Activated T-cell treated with anti-CD3 and anti-CD28 coated beads for 4 hours (primary cell): ENCODE results near the gene NUP107.

ENCODE experiments used
- DNase-seq: peaks from one replicate; pipeline ENCODE4 v3.0.0-alpha.2; 2020

NUP107 gene

DNA sequence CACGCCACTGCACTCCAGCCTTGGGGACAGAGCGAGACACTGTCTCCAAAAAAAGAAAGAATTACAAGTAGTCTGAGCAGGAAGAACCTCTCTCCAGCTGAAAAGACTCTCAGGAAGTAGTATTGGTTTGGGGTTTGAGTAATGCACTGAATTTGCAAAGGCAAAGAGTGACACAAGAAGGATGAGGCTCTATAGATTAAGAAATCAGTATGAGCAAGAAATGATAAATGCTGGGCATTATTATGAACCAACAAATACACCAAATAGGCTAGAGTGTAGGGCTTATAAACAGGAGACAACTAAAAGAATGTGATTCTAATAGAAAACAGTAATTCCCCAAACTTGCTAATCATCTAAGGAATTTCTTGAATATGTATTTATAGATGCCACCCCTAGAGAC lies 56.6 kb downstream of the NUP107 start:
- no peak for DNase-seq

DNA sequence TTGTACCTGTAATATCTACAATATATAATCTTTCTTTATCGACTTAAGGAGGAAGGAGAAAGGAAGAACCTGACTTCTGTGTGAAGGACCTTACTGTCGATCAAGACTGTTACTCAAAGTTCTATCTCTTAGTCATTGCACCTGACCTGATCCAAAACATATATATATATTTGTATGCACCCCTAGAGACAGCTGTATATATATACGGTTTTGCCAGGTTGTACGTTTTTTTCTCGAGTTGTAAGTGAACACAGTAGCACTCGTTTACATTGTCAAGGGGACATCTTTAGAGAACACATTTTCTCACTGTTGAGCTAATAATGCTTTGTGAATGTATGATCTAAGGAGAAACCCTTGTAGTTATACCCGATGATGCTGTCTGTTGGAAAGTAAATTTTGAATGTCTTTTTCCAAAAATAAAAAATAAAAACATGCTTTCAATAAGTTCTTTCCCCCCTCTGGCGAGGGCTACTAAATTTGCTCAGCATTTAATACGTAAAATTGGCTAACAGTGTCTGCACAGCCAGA lies 58.7 kb downstream of the NUP107 start:
- DNase-seq, result no peak

DNA sequence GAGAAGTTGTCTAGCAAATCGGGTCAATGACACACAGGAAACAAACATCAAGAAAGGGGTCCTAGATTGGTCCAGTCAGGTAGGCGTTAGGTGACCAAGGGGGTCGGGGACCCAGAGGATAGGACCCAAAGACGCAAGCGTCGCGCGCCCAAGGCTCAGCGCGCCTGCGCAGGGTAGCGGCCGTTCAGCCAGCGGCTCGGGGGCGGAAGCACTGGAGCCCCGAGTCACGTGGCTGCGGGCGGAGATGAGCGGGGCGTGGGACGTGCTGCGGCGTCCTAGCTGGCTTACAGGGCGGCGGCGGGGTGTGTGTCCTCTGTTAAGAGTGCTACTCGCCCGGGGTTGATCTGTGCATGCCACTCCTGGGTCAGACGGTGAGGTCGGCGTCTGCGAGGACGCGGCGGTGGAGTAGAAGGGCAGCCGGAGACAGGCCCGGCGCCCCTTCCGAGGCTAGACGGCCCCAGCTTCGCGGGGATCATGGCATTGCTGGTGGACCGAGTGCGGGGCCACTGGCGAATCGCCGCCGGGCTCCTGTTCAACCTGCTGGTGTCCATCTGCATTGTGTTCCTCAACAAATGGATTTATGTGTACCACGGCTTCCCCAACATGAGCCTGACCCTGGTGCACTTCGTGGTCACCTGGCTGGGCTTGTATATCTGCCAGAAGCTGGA lies 59.3 kb downstream of the NUP107 start, which contains the start of gene SLC35E3:
Gene SLC35E3, plus strand, starts transcription at position 273 of the 668 bp plus-strand sequence. Its CDS starts 202 bp downstream, at position 475.
- DNase-seq, result peak; percentile 82

DNA sequence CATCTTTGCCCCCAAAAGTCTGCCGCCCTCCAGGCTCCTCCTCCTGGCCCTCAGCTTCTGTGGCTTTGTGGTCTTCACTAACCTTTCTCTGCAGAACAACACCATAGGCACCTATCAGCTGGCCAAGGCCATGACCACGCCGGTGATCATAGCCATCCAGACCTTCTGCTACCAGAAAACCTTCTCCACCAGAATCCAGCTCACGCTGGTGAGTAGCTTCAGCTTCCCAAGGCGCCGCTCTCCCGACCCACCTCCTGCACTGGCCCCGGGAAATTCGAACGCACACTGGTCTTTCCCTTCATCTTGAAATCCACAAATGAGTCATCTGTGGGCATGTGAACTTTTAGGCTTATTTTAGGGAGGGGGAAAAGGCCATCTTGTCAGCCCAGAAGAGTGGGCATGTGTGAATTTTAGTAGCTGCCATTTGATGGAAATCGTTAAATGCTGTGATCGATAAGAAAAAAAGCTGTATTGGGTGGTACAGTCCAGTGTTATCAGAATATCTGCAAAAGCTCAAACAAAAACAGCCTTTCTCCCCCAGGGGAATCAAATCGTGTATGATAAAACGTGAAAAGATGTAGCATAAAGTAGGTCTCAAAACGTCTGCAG lies 59.9 kb downstream of the NUP107 start:
- peak; percentile 2 for DNase-seq

DNA sequence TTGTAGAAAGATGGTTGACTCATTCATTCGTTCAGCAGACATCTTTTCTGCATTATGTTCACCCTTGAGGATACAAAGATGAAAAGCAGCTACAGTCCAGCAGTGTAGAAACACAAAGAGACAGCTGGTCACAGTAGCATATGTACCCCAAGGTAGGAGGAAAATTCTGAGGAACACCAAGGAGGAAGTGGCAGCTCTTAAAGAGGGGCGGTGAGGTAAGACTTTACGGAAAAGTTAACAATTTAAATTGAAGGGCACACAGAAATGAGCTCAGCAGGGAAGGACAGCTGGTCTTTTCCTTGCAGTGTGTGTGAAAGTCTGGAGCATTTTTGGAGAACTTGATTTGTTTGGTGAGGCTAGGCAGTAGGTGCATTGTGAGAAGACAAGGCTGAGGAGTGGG lies 62.7 kb downstream of the NUP107 start:
- DNase-seq, result no peak

DNA sequence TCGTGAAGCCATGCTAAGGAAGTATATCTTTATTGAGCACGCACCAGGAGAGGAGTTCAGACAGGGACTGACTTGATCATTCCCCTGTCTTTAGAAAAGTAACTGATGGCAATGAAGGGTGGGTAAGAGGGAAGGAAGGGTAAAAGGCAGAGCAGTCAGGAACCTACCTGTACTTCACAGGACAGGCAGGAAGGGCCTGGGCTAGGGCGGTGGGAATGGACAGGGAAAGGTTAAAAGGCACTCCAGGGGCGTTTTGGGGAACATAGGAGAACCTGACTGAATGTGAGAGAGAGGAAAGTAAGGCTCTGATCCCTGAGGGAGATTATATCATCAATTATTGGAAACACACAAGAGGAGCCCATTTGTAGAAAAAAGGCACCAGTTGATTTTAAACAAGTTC lies 63.1 kb downstream of the NUP107 start:
- DNase-seq, result no peak

DNA sequence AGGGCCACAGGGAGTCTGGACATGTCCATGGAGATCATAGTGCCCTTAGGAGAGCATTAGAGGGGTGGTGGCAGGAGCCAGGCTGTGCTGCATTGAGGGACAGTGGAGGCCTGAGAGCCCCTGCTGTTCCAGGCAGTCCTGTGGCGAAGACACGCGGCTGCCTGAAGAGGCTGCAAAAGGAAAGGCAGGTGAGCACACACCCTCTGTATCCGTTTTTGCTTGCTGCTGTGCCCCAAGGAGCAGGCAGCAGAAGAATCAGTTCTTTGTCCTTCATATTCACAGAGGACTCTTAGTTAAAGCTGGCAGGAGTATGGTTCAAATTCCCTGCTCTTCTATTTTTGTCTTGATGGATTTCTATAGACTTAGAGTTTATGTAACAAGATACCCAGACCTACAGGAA lies 63.7 kb downstream of the NUP107 start:
- no peak for DNase-seq

DNA sequence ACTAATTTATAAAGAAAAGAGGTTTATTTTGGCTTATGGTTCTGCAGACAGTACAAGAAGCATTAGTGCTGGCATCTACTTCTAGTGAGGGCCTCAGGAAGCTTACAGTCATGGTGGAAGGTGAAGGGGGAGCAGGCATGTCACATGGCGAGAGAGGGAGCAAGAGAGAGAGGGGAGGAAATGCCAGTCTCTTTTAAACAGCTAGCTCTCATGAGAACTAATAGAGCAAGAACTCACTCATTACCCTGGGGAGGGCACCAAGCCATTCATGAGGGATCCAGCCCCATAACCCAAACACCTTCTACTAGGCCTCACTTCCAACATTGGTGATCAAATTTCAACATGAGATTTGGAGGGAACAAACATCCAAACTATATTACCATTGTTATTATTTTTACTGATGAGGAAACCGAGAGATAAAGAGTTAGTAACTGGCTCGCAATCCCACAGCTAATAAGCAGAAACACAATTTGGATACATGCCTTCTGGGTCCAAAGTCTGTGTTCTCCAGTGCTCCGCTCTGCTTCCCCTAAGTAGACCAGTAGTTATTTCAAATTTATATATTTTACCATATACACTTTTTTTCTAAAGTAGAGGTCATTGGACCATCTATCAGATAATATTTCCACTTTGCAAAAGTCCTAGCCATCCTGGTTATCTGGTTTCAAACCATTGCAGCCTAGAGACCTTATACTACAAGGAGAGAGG lies 68.9 kb downstream of the NUP107 start:
- DNase-seq, result no peak

DNA sequence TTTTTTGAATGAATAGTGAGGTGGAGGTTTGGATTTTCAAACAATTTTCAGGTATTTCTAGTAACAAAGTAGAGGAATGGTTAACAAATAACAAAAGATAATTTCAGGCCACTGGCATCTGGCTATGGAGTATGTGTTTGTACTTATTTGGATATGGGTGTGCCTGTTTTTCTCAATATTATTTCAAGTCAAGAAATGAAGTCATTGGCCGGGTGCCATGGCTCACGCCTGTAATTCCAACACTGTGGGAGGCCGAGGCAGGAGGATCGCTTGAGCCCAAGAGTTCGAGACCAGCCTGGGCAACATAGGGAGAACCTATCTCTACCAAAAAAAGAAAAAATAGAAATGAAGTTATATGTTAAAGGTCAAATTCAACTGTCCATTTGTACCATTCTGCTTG lies 73.1 kb downstream of the NUP107 start:
- DNase-seq, result no peak

DNA sequence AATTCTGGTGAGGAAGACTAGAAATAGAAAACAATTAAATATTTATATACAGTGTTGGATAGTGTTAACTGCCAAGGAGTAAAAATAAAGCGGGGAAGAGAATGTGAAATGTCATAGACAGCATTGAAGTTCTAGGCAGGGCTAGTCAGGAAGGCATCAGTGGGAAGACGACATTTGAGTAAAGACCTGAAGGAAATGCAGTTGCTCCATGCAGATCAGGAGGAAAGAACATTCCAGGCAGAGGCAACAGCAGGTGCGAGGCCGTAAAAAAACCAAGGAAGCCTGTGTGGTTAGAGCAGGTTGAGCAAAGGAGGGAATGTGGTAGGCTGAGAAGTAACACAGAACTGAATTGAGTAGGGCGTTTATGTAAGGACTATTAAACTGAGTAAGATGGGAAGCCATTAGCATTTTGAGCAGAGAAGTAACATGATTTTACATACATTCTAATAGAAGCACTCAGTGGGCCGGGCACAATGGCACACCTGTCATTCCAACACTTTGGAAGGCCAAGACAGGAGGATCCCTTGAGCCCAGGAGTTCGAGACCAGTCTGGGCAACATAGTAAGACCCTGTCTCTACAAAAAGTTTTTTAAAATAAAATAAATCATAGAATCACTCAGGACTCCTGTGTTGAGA lies 74.1 kb downstream of the NUP107 start:
- DNase-seq, result no peak

DNA sequence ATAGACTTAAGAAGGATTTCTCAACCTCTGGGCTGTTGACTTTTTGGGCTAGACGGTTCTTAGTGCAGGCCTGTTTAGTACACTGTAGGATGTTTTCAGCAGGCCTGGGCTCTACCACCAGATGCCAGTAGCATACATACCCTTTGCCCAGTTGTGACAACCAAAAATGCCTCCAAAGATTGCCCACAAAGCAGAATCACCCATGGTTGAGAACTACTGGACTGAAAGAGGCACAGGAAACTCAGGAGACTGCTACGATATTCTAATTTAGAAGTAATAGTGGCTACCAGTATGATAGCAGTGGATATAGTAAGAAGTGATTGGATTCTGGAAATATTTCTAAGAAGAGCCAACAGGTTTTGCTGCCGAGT lies 74.6 kb downstream of the NUP107 start:
- no peak for DNase-seq

DNA sequence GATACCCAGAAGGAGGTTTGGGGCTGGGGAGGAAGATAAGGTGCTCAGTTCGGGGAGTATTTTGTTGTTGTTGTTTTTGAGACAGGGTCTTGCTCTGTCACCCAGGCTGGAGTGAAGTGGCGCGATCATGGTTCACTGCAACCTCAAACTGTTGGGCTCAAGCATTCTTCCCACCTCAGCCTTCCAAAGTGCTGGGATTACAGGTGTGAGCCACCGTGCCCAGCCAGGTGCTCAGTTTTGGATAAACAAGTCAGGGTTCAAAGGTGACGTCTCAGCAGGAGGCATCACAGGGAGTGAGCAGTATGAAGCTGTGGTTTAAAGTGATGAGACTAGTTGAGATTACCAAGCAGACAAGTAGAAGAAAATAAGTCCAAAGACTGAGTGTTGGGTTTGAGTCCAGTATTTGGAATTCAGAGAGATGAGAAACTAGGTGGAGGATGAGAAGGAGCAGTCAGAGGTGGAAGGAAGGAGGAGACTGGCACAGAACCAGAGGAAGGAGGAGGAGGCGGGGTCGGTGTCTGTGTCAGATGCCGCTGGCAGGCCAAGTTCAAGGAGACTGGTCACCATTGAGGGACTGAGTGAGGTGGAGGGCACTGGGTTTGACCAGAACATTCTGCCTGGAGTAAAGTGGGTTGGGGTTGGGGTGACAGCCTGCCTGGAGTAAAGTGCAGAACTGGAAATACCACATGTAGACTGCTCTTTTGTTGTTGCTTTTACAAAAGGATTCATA lies 75.3 kb downstream of the NUP107 start:
- DNase-seq, result no peak

DNA sequence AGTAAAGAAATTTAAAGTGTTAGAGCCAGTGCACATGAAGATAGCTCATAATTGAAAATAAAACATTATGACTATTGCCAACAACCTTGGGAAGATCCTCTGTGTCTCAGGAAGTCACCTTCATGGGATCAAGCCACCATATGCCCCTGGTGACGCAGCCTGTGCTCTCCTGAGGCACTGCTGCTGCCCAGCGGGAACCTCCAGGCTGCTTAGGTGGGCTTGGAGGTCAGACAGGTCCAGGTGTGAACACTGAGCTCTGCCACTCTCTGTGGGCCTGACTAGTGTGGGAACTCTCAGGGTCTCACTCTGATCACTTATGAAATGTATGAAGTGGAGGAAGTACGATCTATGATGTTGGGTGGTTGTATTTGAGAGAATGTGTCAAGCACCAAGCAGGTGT lies 75.9 kb downstream of the NUP107 start:
- DNase-seq, result no peak

GRCh38 chr12:68765696-68766095 lies 78.9 kb downstream of the NUP107 start:
- DNase-seq, result no peak

DNA sequence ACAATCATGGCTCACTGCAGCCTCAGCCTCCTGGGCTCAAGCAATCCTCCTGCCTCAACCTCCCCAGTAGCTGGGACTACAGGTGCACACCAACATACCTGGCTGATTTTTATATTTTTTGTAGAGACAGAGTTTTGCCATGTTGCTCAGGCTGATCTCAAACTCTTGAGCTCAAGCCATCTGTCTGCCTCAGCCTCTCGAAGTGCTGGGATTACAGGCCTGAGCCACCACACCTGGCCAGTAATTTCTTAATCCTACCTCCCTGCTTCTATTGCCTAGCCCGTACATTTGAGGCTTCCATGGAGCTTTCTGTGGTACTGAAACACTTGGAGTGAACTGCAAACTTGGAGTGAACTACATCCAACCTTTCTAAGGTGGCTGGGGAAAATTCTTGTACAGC lies 79.9 kb downstream of the NUP107 start:
- no peak for DNase-seq

DNA sequence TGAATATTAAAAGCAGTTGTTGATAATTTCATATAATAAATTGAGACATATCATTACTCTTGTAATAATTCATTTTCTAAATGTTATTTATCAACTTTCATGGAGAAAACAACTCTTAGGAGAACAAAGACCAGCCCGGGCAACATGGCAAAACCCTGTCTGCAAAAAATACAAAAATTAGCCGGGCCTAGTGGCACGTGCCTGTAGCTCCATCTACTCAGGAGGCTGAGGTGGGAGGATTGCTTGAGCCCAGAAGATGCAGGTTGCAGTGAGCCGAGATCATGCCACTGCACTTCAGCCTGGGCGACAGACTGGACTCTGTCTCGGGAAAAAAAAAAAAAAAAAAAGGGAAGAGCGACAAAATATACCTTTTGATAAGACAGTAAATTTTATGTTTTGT lies 80.4 kb downstream of the NUP107 start:
- no peak for DNase-seq

GRCh38 chr12:68768431-68768939 lies 81.7 kb downstream of the NUP107 start:
- no peak for DNase-seq

- DNase-seq, result no peak
These were observed 83.2 kb downstream of the NUP107 start for GRCh38 chr12:68769941-68770340.

DNA sequence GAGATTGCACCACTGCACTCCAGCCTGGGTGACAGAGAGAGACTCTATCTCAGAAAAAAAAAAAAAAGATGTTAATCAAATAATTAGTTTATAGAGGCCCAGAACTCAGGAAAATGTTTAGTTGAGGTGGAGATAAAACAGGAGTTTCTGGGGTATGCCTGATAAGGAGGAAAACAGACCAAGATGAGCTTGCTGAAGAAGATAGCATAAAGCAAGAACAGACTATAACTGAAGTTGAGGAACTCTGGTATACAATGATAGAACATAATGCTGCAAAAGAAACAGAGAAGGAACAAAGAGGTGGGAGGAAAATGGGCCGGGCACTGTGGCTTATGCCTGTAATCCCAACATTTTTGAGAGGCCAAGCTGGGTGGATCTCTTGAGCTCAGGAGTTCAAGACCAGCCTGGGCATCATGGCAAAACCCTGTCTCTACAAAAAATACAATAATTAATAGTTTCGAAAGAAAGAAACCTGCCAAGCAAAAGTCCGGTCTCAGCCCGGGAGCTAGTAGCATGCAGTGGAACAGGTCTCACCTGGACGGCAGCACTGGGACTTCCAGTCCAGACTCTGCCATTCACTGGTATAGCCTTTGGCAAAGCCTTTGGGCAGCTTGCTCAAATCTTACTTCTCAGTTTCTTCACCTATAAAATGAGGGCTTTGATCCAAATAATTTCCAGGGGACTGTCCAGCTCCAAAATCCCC lies 84.6 kb downstream of the NUP107 start:
- DNase-seq, result no peak

- DNase-seq, result no peak
These were observed 85.9 kb downstream of the NUP107 start for GRCh38 chr12:68772714-68773113.

DNA sequence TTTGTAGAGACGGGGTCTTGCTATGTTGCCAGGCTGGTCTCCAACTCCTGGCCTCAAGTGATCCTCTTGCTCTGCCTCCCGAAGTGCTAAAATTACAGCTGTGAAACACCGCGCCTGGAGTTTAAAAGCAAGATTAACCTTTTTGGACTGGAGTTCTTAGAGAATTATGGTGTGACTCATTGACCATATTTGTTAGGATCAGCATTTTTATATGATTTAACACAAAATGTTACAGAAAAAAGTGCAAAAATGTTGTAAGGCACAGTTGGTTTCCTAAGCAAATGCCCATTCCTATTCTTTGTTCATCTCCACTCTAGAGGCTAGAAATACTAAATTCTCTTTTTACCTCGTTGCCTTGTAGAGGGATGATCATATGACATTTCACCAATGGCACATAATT lies 86.8 kb downstream of the NUP107 start:
- DNase-seq, result no peak

DNA sequence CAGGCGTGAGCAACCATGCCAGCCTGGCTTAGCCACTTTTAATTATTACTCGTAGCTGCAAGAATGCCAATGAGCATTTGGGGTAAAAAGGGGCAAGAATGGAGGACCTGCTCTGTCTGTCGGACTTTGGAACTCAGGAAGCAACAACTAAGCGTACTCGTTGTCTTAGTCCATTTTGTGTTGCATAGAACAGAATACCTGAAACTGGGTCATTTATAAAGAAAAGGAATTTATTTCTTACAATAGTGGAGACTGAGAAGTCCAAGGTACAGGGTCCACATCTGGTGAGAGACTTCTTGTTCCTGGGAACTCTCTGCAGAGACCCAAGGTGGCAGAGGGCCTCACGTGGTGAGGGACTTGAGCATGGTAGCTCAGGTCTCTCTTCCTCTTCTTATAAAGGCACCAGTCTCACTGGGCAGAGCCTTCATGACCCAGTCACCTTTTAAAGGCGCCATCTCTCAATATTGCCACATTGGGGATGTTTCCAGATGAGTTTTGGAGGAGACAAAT lies 88.4 kb downstream of the NUP107 start:
- DNase-seq, result no peak
